B cell (primary cell): Measurements from ENCODE around the gene LILRB1. TPM values are rescaled to one million over a fixed set of nuclear protein-coding genes. Genes with fewer than 3 reads are reported as not detected.

ENCODE experiments used
- ATAC-seq: fragments of 200-7000 bp; cut with Tn5 transposase; one replicate; pipeline ENCODE4 v1.10.0; 2021; ENCODE audit warnings: low read depth, mild to moderate bottlenecking, moderate number of reproducible peaks, moderate library complexity
- CTCF ChIA-PET: fragments of 350-600 bp; sonication (Branson Sonifier 250); formaldehyde crosslinking; loops from one replicate; lab custom pipeline; 2021; ENCODE audit warnings: antibody characterized with exemption, inconsistent platforms; lab: Charles Lee
- POLR2A ChIA-PET: fragments of 350-600 bp; sonication (Branson Sonifier 250); formaldehyde crosslinking; loops from one replicate; lab custom pipeline; 2021; ENCODE audit warnings: antibody characterized with exemption; lab: Charles Lee
- DNase-seq: peaks from one replicate; pipeline ENCODE4 v3.0.0; 2013
- H2AFZ ChIP-seq: 2 replicates; pipeline ENCODE4 v1.6.1; 2012; ENCODE audit warnings: mild to moderate bottlenecking, low read depth, low read length; ENCODE audit not compliant: insufficient read depth, poor library complexity, severe bottlenecking
- H3K27ac ChIP-seq, 2 donors: 1 replicate in 1 of 2; 2 replicates in 1 of 2; pipeline ENCODE4 v1.5.1; 2012 to 2013; ENCODE audit warnings: low read length in 2 of 2, mild to moderate bottlenecking in 2 of 2, moderate library complexity in 1 of 2
- H3K27me3 ChIP-seq, 4 experiments: fragments of 200-600 bp in 1 of 4; sonication (generic) in 1 of 4; replicated peaks in 1 of 4; 1 replicate in 2 of 4; 2 replicates in 2 of 4; pipeline versions ENCODE4 v1.6.1 to v1.7.0; 2013 to 2016; ENCODE audit warnings: low read length in 3 of 4, mild to moderate bottlenecking in 2 of 4, mixed read lengths in 1 of 4, moderate library complexity in 1 of 4; ENCODE audit not compliant: insufficient read depth in 4 of 4, control insufficient read depth in 3 of 4; ENCODE audit errors: control extremely low read depth in 1 of 4
- H3K36me3 ChIP-seq, 2 experiments: replicated peaks in 1 of 2; 1 replicate in 1 of 2; 2 replicates in 1 of 2; pipeline versions ENCODE4 v1.6.1 to v1.7.1; 2013; ENCODE audit warnings: low read length in 1 of 2; ENCODE audit not compliant: insufficient read depth in 2 of 2, control insufficient read depth in 1 of 2; ENCODE audit errors: control extremely low read depth in 1 of 2, extremely low read depth in 1 of 2
- H3K4me1 ChIP-seq, 2 donors: fragments of 200-600 bp in 1 of 2; sonication (generic) in 1 of 2; 1 replicate in 1 of 2; 2 replicates in 1 of 2; pipeline versions ENCODE4 v1.5.1 to v1.6.1; 2013 to 2017; ENCODE audit warnings: low read length in 2 of 2; ENCODE audit not compliant: control insufficient read depth in 2 of 2, insufficient read depth in 2 of 2
- H3K4me2 ChIP-seq: replicated peaks from 2 replicates; pipeline ENCODE3; 2012; ENCODE audit warnings: mild to moderate bottlenecking, low read depth, low read length; ENCODE audit not compliant: poor library complexity, severe bottlenecking
- H3K4me3 ChIP-seq, 5 experiments: fragments of 200-600 bp in 1 of 5; sonication (generic) in 1 of 5; 1 replicate in 3 of 5; 2 replicates in 2 of 5; pipeline versions ENCODE4 v1.5.1 to v1.7.0; 2011 to 2016; ENCODE audit warnings: low read length in 4 of 5, mild to moderate bottlenecking in 4 of 5, low read depth in 2 of 5, control low read depth in 1 of 5, moderate library complexity in 1 of 5; ENCODE audit not compliant: insufficient read depth in 1 of 5; ENCODE audit errors: control extremely low read depth in 1 of 5, extremely low read depth in 1 of 5
- H3K79me2 ChIP-seq: fragments of 200-600 bp; sonication (generic); one replicate; pipeline ENCODE4 v1.6.0; 2016; ENCODE audit warnings: low read length; ENCODE audit not compliant: control insufficient read depth, insufficient read depth
- H3K9ac ChIP-seq: fragments of 200-600 bp; sonication (generic); 2 replicates; pipeline ENCODE4 v1.6.1; 2017; ENCODE audit warnings: mild to moderate bottlenecking, low read length, moderate library complexity
- H3K9me3 ChIP-seq, 3 donors: one replicate each; pipeline versions ENCODE4 v1.6.1 to v1.7.1; 2013; ENCODE audit warnings: low read length in 2 of 3; ENCODE audit not compliant: control insufficient read depth in 2 of 3, insufficient read depth in 1 of 3; ENCODE audit errors: control extremely low read depth in 1 of 3
- H4K20me1 ChIP-seq: 2 replicates; pipeline ENCODE4 v1.6.0; 2012; ENCODE audit warnings: mild to moderate bottlenecking, low read length; ENCODE audit not compliant: insufficient read depth, control insufficient read depth, poor library complexity, severe bottlenecking
- H3K27ac Mint-ChIP-seq: one replicate; pipeline ENCODE4 v1.8.0; 2021; ENCODE audit warnings: mixed read lengths
- H3K27me3 Mint-ChIP-seq: one replicate; pipeline ENCODE4 v1.8.0; 2021; ENCODE audit warnings: mixed read lengths
- H3K4me1 Mint-ChIP-seq: one replicate; pipeline ENCODE4 v1.8.0; 2021; ENCODE audit warnings: mixed read lengths
- H3K4me3 Mint-ChIP-seq: one replicate; pipeline ENCODE4 v1.8.0; 2021; ENCODE audit warnings: mixed read lengths
- H3K9me3 Mint-ChIP-seq: one replicate; pipeline ENCODE4 v1.8.0; 2022; ENCODE audit warnings: mixed read lengths; ENCODE audit not compliant: insufficient read depth
- EZH2 ChIP-seq: IDR thresholded peaks from 2 replicates; pipeline ENCODE4 v1.6.1; 2012; ENCODE audit warnings: borderline replicate concordance, low read depth, mild to moderate bottlenecking, moderate library complexity, low read length; ENCODE audit not compliant: insufficient read depth, poor library complexity, severe bottlenecking
- WGBS: methylation state at CpG from one replicate; pipeline ENCODE4 v1.1.5; 2013; ENCODE audit warnings: missing lambda C conversion rate; ENCODE audit not compliant: insufficient coverage; 5-methylcytosine and 5-hydroxymethylcytosine counted together
- intact Hi-C: fragments of 100-400 bp; cut with micrococcal nuclease; formaldehyde crosslinking; loops from one replicate; pipeline ENCODE4 v1.10.0; 2022
- polyA plus RNA-seq: library from polyadenylated mRNA; depleted of rRNA; stranded (reverse); fragments of >200 nt; gene quantifications from 2 replicates; pipeline ENCODE4 v1.2.3, GENCODE V29; 2012
- total RNA-seq, 2 donors: library from RNA; stranded (reverse); fragments of 120-200 nt in 1 of 2; gene quantifications; 1 replicate in 1 of 2; 2 replicates in 1 of 2; pipeline versions ENCODE4 v1.2.3 to v1.2.4, GENCODE V29; 2013 to 2022
- TF ChIP-seq, protein P1 (sequence below): fragments of 200-600 bp; IDR thresholded peaks from one replicate; pipeline ENCODE4 v1.8.0; 2022; ENCODE audit warnings: antibody characterized with exemption, mild to moderate bottlenecking

Gene LILRB1
- total and polyA plus RNA-seq, 2 donors (not counting 1 experiment from before 2014, with no cell fraction given), result 138 to 170 TPM

DNA sequence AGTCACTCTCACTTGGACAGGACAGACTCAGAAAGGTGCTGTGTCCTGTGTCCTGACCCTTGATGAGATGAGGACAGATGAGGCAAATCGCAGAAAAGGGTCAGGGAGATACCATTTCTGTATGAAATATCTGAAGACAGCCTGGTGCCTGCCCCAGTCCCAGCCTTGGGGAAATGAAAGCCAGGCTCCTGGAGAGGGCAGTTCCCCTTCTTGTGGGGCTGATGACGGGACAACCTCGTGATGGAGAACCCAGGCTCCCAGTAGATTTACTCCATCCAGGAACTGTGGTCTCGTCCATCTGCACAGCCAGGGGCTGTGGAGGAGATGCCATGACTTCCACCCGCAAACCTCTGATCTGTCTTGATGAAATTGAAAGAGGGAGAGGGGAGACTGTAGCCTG is 13.8 kb downstream of the LILRB1 start:
- Mint-ChIP-seq H3K27ac (no peak overlapping the region), H3K4me1 (peaks cover 6% of the 10 kb centered on the region), H3K27me3 (peaks cover 4% of the 10 kb centered on the region), H3K4me3 (no peak overlapping the region), H3K9me3 (no peaks in the 10 kb centered on the region)
- Histone ChIP-seq H3K9me3 (peaks cover 0 to 3% (median 0%) of the 10 kb centered on the region in 3 donors), H3K27ac (no peak overlapping the region), H3K4me2 (no peak overlapping the region), H3K79me2 (no peaks in the 10 kb centered on the region), H3K4me1 (peaks cover 6 to 9% of the 10 kb centered on the region in 2 donors), H3K4me3 (no peak overlapping the region), H3K27me3 (no peaks in the 10 kb centered on the region), H4K20me1 (no peaks in the 10 kb centered on the region), H3K36me3 (no peaks in the 10 kb centered on the region), H2AFZ (no peak overlapping the region), H3K9ac (no peak overlapping the region)
- intact Hi-C loops, result no loop called here
- DNase-seq (no peak), ATAC-seq (no peak)
- TF ChIP-seq, protein P1, sequence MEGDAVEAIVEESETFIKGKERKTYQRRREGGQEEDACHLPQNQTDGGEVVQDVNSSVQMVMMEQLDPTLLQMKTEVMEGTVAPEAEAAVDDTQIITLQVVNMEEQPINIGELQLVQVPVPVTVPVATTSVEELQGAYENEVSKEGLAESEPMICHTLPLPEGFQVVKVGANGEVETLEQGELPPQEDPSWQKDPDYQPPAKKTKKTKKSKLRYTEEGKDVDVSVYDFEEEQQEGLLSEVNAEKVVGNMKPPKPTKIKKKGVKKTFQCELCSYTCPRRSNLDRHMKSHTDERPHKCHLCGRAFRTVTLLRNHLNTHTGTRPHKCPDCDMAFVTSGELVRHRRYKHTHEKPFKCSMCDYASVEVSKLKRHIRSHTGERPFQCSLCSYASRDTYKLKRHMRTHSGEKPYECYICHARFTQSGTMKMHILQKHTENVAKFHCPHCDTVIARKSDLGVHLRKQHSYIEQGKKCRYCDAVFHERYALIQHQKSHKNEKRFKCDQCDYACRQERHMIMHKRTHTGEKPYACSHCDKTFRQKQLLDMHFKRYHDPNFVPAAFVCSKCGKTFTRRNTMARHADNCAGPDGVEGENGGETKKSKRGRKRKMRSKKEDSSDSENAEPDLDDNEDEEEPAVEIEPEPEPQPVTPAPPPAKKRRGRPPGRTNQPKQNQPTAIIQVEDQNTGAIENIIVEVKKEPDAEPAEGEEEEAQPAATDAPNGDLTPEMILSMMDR, result no peak
- TF ChIP-seq EZH2, result no peak
- ChIA-PET CTCF (no interaction called here), POLR2A (no interaction called here)
- 46% methylated on average over 3 of the region's 5 CpGs for WGBS

GRCh38 chr19:54646331-54646841 is 16.1 kb downstream of the LILRB1 start:
- no peak overlapping the region for H3K27ac Mint-ChIP-seq
- no peak for TF ChIP-seq EZH2
- TF ChIP-seq, protein P1, result no peak
- Histone ChIP-seq H3K9ac (no peak overlapping the region), H2AFZ (no peak overlapping the region), H3K4me2 (no peak overlapping the region), H3K4me1 (peaks cover 6 to 9% of the 10 kb centered on the region in 2 donors), H3K36me3 (no peaks in the 10 kb centered on the region), H3K4me3 (no peak overlapping the region), H3K27me3 (no peaks in the 10 kb centered on the region), H3K79me2 (no peaks in the 10 kb centered on the region), H3K9me3 (peaks cover 0 to 3% (median 0%) of the 10 kb centered on the region in 3 donors), H4K20me1 (no peaks in the 10 kb centered on the region), H3K27ac (no peak overlapping the region)
- 95% methylated on average over 14 of the region's 19 CpGs for WGBS
- ATAC-seq (no peak), DNase-seq (no peak)
- no peak overlapping the region for H3K4me3 Mint-ChIP-seq
- no peaks in the 10 kb centered on the region for H3K9me3 Mint-ChIP-seq
- intact Hi-C loops, result no loop called here
- H3K27me3 Mint-ChIP-seq, result peaks cover 4% of the 10 kb centered on the region
- POLR2A ChIA-PET, result no interaction called here
- CTCF ChIA-PET, result interaction anchor here (2.3 kb wide), 1 partner anchor 167 kb away, joined by 9 read pairs; no protein-coding TSS in a partner anchor
- peaks cover 4% of the 10 kb centered on the region for H3K4me1 Mint-ChIP-seq
